GM18508 (cell line): Measurements from ENCODE around the gene EML1.

Source experiments
- ATAC-seq: cut with Tn5 transposase; IDR thresholded peaks from one replicate; pipeline ENCODE4 v1.9.1; 2021; ENCODE audit warnings: moderate number of reproducible peaks; ENCODE audit not compliant: insufficient read depth, unreplicated experiment

EML1 gene

GRCh38 chr14:99975190-99975589, 182.0 kb downstream of the EML1 start:
- ATAC-seq: no peak

DNA sequence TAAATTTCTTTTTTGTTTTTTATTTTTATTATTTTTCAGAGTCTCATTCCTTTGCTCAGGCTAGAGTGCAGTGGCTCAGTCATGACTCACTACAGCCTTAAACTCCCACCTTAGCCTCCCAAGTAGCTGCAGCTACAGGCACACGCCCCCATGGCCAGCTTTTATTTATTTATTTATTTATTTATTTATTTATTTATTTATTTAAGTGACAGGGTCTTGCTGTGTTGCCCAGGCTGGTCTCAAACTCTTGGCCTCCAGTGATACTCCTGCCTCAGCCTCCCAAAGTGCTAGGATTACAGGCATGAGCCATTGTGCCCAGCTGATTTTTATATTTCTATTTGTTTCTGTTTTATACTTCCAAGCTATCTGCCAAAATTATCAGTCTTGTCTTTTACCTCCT, 182.8 kb downstream of the EML1 start:
- no peak for ATAC-seq

- no peak for ATAC-seq
Observed at GRCh38 chr14:99976681-99977080, 183.5 kb downstream of the EML1 start.

DNA sequence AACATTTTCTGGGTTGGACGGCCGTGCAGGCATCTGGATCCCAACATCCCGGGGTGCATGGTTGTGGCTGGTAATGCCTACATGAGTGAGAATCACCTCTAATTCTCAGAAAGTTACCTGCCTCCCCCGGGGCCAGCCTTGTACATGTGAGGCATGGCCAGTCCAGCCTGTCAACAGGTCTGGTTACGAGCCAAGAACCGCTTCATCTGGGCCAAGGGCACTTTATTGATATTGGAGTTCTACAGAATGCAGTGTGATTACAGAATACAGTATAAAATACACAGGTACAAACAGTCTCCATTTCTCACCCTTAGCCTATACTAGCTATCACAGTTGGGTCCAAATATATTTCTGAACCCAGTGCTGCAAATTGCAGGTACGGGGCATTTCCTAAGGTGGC, 187.1 kb downstream of the EML1 start:
- ATAC-seq: no peak

DNA sequence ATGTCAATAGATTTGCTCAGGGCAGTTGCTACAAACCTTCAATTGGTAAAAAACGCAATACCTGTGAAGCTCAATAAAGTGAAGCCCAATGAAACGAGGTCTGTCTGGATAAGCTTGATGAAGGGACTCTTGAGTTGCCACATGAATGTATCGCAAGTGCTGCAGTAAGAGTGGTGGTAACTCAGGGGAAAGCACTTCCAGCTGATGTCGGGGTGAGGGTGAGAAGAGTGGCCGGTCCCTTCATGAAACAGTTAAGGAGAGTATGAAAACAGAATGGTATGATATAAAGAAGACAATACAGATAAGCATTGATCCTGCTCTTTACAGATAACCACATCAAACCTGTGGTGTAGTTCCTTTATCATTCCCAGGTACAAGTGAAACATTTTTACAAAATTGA, 188.6 kb downstream of the EML1 start:
- no peak for ATAC-seq

DNA sequence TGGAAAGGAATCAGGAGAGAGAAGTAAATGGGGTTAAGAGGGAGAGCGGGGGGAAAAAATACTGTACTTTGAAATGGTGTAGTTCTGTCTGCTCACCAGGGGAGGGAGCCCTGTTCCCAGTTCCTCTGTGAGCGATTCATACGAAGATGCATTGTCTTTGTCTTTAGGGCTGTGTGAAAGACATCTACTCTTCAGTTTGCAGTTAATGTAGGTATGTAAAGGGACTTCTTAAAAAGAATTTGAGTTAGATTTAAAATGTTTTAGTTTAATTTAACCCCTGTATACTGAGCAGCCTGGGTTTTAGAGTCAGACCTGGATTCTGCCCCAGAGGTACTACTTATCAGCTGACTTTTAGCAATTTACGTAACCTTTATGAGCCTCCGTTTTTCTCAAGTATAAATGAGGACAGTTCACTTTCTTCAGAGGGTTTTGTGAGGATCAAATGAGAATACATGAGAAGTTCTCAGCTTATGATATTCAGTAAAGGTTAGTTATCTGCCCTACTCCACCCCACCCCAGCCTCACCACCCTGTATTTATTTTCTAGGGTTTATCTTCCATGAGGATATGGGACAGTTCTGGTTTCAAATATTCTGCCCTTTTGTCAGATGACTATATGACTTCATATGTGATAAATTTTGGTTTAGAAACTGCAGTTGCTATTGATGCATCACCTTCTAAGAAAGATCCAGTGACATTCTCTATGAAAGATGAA, 189.5 kb downstream of the EML1 start:
- ATAC-seq: no peak

GRCh38 chr14:99983251-99984015, 190.2 kb downstream of the EML1 start:
- no peak for ATAC-seq

- ATAC-seq: no peak
Observed at GRCh38 chr14:99984036-99984435, 190.8 kb downstream of the EML1 start.

GRCh38 chr14:99986396-99986795, 193.2 kb downstream of the EML1 start:
- no peak for ATAC-seq

- no peak for ATAC-seq
Observed at GRCh38 chr14:99989032-99989431, 195.8 kb downstream of the EML1 start.

- no peak for ATAC-seq
Observed at GRCh38 chr14:99990268-99991170, 197.3 kb downstream of the EML1 start.

GRCh38 chr14:99991331-99991730, 198.1 kb downstream of the EML1 start:
- no peak for ATAC-seq
